Nephron (organoid): ENCODE measurements around the gene ACAP3.

Source experiments
- H3K27ac Mint-ChIP-seq, 3 experiments: 2 replicates each; pipeline ENCODE4 v1.8.0; 2020; ENCODE audit warnings: mixed read lengths in 3 of 3, mild to moderate bottlenecking in 2 of 3, moderate library complexity in 1 of 3
- H3K27me3 Mint-ChIP-seq: 2 replicates; pipeline ENCODE4 v1.8.0; 2021; ENCODE audit warnings: low read depth, mild to moderate bottlenecking, moderate library complexity, mixed read lengths
- H3K36me3 Mint-ChIP-seq: 2 replicates; pipeline ENCODE4 v1.8.0; 2020; ENCODE audit warnings: low read depth, mixed read lengths
- H3K4me1 Mint-ChIP-seq: 2 replicates; pipeline ENCODE4 v1.8.0; 2020; ENCODE audit warnings: mixed read lengths
- H3K4me3 Mint-ChIP-seq, 3 experiments: 2 replicates each; pipeline ENCODE4 v1.8.0; 2020; ENCODE audit warnings: mild to moderate bottlenecking in 3 of 3, mixed read lengths in 3 of 3, moderate library complexity in 2 of 3
- H3K9me3 Mint-ChIP-seq: 2 replicates; pipeline ENCODE4 v1.8.0; 2020; ENCODE audit warnings: mixed read lengths
- TF ChIP-seq, protein P1 (sequence below), 3 experiments: fragments of 200-600 bp; sonication (generic); IDR thresholded peaks; one replicate each; pipeline ENCODE4 v1.5.0; 2021; ENCODE audit warnings: antibody characterized with exemption in 3 of 3; ENCODE audit not compliant: unreplicated experiment in 3 of 3

Gene ACAP3

DNA sequence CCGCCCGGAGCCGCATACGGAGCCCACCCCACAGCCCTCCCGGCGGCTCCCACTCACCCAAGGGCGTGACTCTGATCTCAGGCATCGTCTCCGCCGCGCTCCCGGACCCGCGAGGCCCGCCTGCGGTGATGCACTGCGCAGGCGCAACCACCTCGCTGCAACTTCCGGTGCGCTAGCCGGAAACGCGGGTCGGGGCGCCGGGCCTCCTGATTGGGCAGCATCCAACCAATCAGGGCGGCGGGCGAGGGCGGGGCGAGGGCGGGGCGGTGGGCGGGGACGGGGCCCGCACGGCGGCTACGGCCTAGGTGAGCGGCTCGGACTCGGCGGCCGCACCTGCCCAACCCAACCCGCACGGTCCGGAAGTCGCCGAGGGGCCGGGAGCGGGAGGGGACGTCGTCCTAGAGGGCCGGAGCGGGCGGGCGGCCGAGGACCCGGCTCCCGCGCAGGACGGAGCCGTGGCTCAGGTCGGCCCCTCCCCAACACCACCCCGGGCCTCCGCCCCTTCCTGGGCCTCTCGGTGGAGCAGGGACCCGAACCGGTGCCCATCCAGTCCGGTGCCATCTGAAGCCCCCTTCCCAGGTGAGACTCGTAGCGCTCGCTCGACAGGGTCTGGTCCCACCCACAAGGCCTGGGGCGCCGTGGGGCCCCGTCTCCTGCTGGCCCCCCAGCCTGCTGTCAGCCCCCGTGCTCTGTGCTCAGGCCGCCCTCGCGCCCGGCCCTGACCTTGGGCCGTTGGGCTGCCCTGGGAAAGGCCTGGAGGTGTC, 17.0 kb upstream of the ACAP3 start, which contains the start of the genes CPTP and INTS11:
TSS of gene CPTP (plus strand) at position 279 of the 764 bp plus-strand sequence. CDS start 2,109 bp downstream, outside the sequence.
TSS of gene INTS11 (minus strand) at position 137 of the 764 bp plus-strand sequence. CDS start at position 85, 52 bp downstream.
- peaks cover 18% of the 10 kb centered on the region for H3K4me1 Mint-ChIP-seq
- TF ChIP-seq, protein P1, sequence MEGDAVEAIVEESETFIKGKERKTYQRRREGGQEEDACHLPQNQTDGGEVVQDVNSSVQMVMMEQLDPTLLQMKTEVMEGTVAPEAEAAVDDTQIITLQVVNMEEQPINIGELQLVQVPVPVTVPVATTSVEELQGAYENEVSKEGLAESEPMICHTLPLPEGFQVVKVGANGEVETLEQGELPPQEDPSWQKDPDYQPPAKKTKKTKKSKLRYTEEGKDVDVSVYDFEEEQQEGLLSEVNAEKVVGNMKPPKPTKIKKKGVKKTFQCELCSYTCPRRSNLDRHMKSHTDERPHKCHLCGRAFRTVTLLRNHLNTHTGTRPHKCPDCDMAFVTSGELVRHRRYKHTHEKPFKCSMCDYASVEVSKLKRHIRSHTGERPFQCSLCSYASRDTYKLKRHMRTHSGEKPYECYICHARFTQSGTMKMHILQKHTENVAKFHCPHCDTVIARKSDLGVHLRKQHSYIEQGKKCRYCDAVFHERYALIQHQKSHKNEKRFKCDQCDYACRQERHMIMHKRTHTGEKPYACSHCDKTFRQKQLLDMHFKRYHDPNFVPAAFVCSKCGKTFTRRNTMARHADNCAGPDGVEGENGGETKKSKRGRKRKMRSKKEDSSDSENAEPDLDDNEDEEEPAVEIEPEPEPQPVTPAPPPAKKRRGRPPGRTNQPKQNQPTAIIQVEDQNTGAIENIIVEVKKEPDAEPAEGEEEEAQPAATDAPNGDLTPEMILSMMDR (IDR thresholded peaks at IDR 0.05; ENCODE audit: unreplicated experiment in 3 of 3), result no peak

DNA sequence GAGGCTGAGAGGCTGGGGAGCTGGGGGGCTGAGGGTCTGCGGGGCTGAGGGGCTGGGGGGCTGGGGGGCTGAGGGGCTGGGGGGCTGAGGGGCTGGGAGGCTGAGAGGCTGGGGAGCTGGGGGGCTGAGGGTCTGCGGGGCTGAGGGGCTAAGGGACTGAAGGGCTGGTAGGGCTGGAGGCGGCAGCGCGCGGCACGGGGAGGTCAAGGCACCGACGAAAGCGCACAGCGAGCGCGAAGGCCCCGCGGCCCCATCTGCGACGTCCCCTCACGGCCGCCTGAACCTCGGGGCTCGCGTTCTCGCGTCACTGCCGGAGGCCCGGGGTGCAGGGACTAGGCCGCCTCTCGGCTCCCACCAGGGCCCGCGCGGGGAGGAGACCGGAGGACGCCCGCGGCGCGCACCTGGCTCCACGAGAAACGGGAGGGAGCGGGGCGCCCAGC, 16.4 kb upstream of the ACAP3 start:
- H3K4me1 Mint-ChIP-seq, result peaks cover 21% of the 10 kb centered on the region
- TF ChIP-seq, protein P1 (IDR thresholded peaks at IDR 0.05; ENCODE audit: unreplicated experiment in 3 of 3), result no peak
- no peaks in the 10 kb centered on the region for H3K9me3 Mint-ChIP-seq
- peak overlapping the region; percentile 34 to 91 (median 87) for H3K4me3 Mint-ChIP-seq
- no peaks in the 10 kb centered on the region for H3K27me3 Mint-ChIP-seq
- no peak overlapping the region for H3K27ac Mint-ChIP-seq
- peaks cover 5% of the 10 kb centered on the region for H3K36me3 Mint-ChIP-seq

More for the DNA sequence above, 17.0 kb upstream of the ACAP3 start, which contains the start of the genes CPTP and INTS11:
- Mint-ChIP-seq H3K27me3 (no peaks in the 10 kb centered on the region), H3K27ac (peak within 1 kb of the TSS in 2 of 3 experiments; percentile 48 to 77), H3K4me3 (peak within 1 kb of the TSS; percentile 90 to 97 (median 91)), H3K36me3 (peaks cover under 1% of the 10 kb centered on the region), H3K9me3 (no peaks in the 10 kb centered on the region)

DNA sequence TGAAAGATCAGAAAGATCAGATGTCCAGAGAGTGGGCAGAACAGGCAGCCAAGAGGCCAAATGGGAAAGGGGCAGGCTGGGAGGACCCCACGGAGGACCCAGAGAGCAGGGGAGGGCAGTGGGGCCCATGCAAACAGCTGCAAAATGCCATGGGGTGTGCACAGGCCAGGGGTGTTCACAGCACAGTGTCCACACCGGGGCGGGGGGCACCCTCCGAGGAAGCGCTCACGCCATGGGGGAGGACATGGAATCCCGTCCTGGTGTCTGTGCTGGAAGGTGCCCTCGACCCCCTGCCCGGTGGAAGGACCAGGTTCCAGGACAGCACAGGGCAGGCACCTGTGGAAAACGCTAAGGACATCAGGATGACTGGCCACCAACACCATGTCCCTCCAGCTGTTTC, 15.2 kb upstream of the ACAP3 start:
- Mint-ChIP-seq H3K27me3 (no peaks in the 10 kb centered on the region), H3K4me1 (peaks cover 26% of the 10 kb centered on the region), H3K27ac (peak overlapping the region in 1 of 3 experiments; percentile 77), H3K4me3 (peak overlapping the region; percentile 91 to 97 (median 92)), H3K36me3 (peaks cover 6% of the 10 kb centered on the region), H3K9me3 (no peaks in the 10 kb centered on the region)
- TF ChIP-seq, protein P1 (IDR thresholded peaks at IDR 0.05; ENCODE audit: unreplicated experiment in 3 of 3), result no peak

DNA sequence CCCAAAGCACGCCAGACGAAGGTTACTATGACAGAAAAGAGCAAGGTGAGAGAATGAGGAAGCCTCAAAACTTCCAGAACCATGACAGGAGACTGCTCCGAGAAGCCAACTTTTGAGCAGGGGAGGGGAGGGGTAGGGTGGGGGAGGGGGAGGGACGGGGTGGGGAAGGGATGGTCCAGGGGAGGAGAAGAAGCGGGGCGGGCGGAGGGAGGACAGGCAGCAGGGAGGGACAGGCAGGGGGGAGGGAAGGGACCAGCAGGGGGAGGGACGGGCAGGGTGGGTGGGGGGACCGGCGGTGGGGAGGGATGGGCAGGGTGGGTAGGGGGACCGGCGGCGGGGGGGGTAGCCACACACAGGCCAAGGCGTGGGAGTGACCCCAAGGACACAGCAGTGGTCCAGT, 14.7 kb upstream of the ACAP3 start:
- Mint-ChIP-seq H3K27ac (peak overlapping the region in 1 of 3 experiments; percentile 77), H3K9me3 (no peaks in the 10 kb centered on the region), H3K27me3 (no peaks in the 10 kb centered on the region), H3K4me3 (peak overlapping the region; percentile 84 to 92 (median 90)), H3K4me1 (peaks cover 29% of the 10 kb centered on the region), H3K36me3 (peaks cover 8% of the 10 kb centered on the region)
- TF ChIP-seq, protein P1 (IDR thresholded peaks at IDR 0.05; ENCODE audit: unreplicated experiment in 3 of 3), result no peak

DNA sequence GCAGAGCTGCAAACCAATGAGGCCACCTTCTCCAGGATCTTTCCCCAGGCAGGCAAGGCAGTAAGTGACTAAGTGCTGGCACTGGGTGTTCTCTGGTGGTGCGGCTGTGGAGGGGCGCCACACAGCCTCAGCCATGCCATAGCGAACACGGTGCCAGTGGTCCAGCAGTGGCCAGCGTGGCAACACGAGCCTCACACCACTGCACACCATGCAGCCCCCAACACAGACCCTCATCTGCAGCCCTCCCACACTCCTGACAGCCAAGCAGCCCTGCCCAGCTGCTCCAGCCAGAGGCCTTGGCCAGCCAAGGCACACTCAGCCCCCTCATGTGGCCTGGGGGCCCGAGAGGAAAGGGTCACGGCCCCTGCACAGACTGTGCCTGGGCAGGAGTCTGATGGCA, 13.7 kb upstream of the ACAP3 start:
- peaks cover 11% of the 10 kb centered on the region for H3K36me3 Mint-ChIP-seq
- H3K4me3 Mint-ChIP-seq, result peak overlapping the region in 2 of 3 experiments; percentile 49 to 67
- H3K27ac Mint-ChIP-seq, result no peak overlapping the region
- TF ChIP-seq, protein P1 (IDR thresholded peaks at IDR 0.05; ENCODE audit: unreplicated experiment in 3 of 3), result no peak
- no peaks in the 10 kb centered on the region for H3K9me3 Mint-ChIP-seq
- peaks cover 32% of the 10 kb centered on the region for H3K4me1 Mint-ChIP-seq
- no peaks in the 10 kb centered on the region for H3K27me3 Mint-ChIP-seq
